ENCODE measurements around the gene VWA3B.
A peak's percentile ranks its signal among the peaks of the same experiment; 100 is the strongest.

Gene VWA3B

DNA sequence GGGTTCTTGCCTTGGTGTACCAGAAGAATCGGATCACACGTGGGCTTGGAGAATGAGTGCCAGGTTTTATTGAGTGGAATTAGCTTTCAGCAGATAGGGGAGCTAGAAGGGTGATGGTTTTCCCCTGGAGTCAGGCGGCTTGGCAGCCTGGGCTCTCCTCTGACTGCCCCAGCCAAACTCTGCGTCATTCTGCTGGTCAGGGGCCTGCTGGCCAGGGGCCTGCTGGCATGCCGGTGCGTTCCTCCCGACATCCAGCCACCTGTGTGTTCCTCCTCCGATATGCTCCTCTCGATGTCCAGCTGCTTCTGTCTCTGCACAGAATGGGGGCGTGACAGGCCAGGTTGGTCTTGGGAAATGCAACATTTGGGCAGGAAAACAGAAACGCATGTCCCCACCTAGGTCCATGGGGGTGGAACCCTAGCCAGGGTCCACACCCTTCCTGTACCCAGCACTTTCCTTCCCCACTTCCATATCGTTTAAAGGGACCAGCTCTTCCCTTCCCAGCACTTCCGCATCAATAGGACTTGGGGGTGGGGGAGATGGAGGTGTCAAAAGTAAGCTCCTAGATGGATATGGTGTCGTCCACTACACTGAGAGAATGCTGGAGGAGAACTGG, 85.3 kb downstream of the VWA3B start:
- DNase-seq (ENCODE audit: low spot score) = no peak

DNA sequence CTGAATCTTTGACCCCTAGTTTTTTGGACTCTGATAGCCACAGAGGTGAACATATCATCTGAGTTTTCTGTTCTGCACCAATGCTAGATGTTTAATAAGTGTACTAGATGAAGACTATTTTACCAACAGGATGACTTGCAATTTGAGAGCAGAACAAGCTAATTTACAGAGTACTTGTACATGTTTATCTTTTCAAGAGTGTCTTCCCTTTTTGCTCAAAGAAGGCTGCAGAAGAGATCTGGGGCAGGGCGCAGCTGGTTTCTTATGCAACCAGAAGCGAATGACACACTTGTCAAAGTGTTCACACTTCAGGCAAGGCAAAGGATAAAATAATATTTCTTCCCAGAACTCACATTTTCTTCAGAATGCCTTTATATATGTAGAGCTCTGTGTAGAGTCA, 86.0 kb downstream of the VWA3B start:
- no peak for DNase-seq (ENCODE audit: low spot score)

DNA sequence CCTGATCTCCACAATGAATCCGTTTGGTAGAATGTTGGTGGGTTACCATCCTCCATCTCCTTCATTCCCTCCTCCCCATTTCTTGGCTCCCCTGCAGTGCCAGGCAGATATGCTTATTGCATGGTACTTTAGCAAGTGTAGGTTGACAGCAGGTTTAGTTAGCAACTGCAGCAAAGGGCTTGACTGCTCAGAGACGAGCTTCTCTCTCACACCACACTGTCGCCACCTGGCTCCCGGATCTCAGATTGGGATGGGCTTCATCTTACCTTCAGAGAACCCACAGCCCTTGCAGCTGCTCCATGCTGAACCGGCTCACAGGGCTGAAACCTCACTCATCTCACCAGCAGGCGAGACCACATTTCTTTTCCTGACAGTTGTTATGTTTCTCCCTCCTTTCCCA, 88.8 kb downstream of the VWA3B start:
- no peak for DNase-seq (ENCODE audit: low spot score)

DNA sequence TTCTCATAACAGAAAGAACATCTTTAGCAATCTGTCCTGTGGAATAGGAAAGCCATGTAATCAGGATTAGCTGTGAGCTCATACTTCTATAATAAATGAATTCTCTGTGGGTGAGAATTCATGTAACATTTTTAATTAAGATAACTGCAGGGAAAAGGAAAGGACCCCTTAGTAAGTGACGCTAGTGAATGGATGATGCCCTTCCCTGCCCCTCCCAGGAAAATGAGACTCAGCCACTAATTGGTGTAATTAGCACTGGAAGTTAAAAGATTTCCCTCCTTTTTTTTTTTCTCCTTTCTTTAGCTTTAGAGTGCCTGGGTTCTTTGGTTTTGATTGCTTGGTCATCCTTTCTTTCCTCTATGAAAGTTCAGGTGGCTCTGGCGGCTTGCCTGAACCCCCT, 90.3 kb downstream of the VWA3B start:
- no peak for DNase-seq (ENCODE audit: low spot score)

DNA sequence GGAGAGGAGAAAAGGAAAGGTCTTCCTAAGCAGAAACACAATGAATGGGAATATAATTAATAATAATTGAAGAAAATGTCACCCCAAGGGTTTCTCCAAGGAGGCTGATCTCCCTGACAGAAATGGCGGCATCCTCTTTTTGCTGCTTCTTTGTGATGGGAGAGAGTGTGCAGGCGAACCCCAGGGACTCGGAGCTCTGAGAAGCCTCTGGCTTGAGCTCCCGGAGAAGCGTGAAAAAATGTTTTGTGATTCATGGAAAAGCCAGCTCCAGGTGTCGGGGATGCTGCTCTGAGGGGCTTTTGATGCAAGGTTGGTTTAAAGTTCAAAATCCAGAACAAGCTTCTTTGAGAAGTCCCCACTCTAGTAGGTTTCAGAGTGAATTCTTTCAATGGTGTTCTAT, 91.0 kb downstream of the VWA3B start:
- DNase-seq (ENCODE audit: low spot score) = no peak

DNA sequence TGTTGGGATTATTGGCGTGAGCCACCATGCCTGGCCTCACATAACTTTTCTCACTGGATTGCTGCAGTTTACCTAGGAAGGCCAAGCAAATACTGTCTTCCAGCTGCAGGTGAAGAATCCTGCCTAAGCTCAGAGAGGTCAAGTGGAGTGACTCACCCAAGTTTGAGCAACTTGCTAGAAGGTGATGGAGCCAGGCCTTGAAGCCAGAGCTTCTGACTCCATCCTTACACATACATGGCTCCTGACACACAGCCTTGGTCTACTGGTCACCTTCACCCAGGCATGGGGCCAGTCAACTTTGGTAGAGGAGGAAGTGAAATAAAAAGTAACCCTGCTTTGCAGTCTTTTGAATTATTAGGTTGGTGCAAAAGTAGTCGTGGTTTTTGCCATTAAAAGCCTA, 93.5 kb downstream of the VWA3B start:
- peak; percentile 5 for DNase-seq (ENCODE audit: low spot score)

DNA sequence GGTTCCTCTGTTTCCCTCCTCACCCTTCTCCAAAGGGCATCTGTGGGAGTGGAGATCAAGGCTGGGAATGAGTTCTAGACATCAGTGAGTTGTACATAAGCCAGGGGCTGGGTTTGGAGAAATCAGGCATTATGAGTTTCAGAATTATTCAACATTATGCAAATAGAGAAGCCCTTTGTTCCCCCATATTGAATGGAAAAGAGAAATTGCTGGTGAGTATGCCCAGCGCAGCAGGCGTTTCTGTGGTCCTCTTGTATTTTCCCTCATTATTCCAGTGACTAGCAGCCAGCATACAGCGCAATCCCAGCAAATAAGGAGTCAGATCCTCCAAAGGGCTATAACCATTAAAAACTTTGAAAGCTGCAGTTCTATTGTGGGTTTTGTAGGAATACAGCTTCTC, 94.4 kb downstream of the VWA3B start:
- no peak for DNase-seq (ENCODE audit: low spot score)

DNA sequence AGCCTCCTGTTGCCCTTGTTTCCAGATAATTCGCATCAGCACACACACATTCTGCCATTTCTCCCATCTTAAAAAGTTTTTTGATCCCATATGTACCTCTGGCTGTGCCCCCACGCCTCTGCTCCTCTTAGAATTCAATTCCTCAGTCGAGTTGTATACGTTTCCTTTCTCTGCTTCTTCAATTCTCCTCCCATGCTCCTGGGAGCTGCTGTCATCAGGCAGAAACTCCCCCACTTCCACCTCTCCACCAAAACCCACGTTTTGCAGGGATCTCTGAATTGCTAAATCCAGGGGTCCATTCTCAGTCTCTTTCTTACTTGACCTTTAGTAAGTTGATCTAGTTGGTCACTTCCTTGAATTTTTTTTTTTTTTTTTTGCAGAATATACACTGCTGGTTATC, 98.8 kb downstream of the VWA3B start:
- DNase-seq (ENCODE audit: low spot score) = no peak

DNA sequence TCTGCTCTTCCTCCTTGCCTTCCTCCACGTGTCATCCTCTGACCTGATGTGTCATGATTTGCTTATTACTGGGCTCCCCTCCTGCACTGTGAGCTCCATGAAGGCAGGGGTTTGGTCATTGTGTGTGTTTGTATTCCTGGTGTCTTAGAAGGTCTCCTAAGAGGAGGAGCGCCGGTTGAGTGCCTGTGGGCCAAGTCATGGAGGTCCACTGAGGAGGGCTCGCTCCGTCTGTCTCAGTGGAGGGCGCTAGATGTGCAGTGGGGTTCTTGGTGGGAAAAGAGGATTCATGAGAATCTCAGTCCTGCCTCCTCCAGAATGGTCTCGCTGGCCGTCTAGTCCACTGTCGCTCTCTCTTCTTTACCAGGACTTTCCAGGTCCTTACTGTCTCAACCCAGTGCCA, 100.2 kb downstream of the VWA3B start:
- no peak for DNase-seq (ENCODE audit: low spot score)

DNA sequence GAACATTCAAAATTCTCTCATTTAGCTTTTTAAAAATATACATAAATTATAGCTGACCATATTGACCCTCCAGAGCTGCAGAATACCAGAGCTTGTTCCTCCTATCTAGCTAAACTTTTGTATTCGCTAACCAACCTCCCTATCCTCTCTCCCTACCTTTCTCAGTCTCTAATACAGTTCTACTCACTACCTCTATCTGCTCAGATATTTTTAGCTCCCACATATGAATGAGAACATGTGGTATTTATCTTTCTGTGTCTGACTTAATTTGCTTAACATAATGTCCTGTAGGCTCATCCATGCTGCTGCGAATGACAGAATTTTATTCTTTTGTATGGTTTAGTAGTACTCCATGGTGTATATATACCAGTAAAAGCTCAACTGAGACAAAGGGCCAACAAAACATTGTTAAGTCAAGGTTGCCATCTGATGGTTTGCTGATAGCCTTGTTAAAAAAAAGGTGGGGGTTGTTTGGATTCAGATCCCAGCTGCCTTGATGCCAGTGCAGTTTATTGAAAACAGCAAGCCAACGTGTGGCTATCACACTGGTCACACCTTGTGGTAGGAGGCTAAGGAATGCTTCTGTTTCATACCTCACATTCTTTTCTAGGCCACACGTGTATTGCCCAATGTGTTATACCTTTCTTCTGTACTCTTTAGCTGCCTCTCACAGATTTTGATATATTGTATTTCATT, 101.5 kb downstream of the VWA3B start:
- no peak for DNase-seq (ENCODE audit: low spot score)

DNA sequence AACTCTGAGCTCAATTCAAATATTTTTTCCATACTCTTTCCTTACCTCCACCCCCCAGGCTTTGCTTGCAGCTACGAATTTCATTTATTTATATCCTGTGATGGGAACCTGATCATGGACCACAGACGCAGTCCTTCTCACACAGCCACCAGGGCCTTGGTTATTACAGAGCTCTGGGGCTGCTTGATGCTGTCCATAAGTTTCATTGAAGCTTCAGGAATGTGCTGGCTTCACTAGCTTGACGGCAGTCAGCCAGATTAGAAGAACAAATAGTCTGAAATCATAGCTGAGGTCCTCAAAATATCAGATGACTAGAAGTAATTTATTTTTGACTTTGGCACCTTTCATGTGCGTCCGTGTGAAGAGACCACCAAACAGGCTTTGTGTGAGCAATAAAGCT, 104.9 kb downstream of the VWA3B start:
- no peak for DNase-seq (ENCODE audit: low spot score)

DNA sequence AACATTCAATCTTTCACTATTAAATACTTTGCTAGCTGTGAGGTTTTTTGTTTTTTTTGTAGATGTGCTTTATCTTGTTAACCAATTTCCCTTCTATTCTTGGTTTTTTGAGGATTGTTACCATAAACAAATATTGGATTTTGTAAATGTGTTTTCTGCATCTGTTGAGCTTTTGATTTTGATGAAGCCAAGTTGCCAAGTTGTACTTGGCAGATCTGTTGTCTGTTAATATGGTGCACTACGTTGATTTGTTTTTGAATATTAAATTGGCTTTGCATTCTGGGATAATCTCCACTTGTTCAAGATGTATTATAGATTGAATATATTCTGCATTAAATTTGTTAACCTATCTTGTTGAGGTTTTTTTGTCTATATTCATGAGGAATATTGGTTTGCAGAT, 114.6 kb downstream of the VWA3B start:
- DNase-seq (ENCODE audit: low spot score) = no peak

DNA sequence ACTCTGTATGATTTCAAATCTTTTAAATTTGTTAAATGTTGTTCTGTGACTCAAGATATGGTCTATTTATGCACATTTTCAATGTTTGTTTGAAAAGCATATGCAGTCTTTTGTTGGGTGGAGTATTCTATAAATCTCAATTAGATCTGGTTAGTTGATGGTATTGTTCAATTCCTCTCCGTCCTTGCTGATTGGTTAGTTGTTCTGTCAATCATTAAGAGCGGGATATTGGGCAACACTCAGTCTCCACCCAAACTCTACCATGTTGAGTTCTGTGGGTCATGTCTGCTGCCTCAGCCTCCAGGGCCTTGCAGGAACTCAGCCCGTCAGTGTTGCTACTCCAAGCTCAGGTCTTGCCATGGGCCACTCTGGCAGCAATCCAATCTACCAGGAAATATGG, 118.9 kb downstream of the VWA3B start:
- no peak for DNase-seq (ENCODE audit: low spot score)

DNA sequence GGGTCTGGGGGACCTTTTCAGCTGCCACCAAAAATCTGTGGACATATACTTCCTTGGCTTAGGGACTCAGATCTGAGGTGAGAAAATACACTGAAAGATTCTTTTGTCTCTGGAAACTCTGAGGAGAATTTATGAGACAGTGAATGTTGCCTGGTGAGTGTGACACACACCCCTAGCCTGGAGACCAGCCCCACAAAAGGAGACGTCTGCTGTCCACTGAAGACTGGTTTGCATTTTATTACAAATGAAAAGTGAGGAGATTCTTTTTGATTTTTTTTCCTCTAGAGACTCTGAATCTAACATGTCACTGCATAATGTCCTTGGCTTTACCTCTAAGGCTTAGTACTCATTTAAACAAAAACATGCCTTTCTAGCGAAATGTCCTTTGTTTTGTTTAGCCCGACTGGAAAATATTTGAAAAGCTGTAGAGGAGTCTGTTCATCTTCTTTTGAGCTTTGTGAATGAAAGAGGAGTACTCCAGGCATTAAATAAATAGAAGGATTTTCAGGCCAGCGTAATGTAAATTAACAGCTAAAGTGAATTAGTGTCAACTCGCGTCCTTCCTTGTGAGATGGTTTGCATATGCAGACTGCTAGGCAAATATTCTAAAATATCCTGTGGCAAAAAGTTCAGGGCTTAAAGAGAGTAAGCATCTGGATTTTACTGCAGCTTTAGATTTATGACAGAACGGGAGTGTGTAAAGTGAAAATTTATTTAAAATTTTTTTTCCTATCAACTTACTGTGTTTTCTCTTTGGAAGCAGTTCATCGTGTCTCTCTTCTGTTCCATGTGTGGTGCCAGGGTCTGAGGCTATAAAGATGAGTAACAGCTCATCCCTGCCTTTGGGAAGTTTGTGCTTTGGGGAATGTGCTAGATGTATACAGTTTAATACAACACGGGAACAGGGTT, 125.4 kb downstream of the VWA3B start:
- DNase-seq (ENCODE audit: low spot score) = no peak

DNA sequence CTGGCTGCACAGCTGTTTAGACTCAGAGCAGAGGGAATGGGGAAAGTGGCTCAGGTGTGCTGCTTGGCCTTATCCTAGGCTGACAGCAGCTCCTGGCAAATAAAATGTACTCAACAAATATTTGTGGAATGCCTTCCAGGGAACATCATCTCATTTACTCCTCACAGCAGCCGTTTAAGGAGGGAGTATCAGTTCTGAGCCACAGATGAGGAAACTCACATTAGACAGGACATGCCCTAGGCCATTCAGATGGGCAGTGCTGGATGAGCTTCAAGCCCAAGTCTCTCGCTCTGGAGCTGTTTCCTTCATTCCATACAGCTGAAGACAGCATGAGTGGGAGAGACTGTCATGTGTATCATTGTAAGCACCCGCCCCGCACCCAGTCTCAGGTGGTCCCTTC, 129.6 kb downstream of the VWA3B start:
- no peak for DNase-seq (ENCODE audit: low spot score)

DNA sequence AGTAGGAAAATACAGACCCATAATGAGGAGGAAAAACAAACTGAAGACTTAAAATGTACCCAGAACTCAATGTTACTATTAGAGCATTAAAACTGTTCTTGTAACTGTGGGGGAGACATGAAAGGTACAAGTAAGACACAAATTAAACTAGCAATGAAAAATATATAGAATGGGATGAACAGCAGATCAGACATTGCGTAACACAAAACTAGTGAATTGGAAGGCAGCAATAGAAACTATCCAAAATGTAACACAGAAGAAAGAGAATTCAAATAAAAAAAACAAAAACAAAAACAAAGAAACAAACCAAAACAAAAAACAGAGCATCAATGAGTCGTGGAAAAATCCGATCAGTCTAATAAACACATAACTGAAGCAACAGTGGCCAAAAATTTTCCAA, 132.2 kb downstream of the VWA3B start:
- no peak for DNase-seq (ENCODE audit: low spot score)

DNA sequence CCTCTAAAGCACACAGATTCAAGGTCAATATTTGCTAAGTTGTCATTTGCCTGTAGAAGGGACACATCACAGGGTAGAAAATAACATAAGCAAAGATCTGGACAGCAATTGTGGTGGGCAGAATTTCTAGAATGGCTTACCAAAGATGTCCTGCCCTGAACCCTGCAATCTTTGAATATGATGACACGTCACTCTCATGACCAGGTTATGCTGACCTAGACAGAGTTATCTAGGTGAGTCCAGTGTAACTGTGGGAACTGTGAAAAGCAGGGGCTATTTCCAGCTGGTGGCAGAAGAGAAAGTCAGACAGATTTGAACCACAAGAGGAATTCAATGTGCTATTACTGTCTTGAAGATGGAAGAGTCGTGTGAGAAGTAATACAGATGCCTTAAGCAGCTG, 147.0 kb downstream of the VWA3B start:
- no peak for DNase-seq (ENCODE audit: low spot score)

DNA sequence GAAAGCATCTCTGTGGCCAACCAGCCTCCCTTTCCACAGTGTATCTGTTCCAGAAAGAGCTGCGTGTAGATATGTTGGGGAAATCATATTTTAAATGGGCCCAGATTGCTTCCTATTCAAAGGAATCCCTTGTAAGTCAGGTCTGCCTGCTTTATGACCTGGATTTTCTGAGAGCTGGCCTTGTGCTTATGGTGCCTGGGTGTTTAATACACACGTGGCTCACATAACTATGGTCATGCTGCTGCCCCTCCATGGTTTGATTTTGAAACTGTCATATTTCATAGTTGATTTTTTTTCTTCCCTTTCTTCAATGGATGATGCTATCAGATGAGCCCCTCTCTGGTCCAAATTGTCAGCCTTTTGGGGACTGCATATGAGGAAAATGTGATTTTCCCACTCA, 147.8 kb downstream of the VWA3B start:
- DNase-seq (ENCODE audit: low spot score) = no peak

DNA sequence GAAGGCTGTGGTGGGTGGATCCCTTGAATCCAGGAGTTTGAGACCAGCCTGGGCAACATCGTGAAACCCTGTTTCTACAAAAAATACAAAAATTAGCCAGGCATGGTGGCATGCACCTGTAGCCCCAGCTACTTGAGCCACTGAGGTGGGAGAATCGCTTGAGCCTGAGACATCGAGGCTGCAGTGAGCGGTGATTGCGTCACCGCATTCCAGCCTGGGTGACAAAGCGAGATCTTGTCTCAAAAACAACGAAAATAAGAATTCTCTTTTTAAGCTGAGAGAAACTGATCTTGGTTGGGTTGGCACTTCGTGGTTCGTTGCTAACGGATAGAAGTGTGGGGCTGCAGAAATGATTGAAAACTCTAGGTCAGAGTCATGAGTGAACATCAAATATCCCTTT, 150.0 kb downstream of the VWA3B start:
- DNase-seq (ENCODE audit: low spot score) = no peak

DNA sequence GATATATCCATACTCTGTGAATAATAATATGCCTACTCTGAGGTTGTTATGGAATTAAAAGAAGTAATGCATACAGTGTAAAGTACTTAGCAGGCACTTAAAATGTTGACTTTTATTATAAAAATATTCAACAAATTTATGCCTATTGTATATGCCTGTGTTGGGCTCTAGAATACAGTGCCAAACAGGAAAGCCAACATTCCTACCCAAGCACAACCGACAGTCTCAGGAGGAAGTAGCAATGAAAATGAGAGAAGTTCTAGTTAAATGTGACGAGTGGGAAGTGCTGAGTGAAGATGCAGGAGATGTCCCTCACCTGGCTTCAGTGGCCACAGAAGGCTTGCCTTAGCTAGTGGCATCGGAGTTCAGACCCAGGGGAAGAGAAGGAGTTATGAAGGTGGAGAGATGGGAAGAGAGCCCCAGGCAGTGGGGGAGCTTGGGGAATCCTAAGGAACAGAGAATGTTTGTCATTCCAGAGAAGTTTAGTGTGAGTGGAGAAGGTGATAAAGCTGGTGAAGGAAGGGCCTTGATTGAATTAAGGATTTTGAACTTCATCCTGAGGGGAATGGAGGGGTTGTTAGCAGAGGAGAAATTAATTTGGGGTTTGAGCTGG, 153.9 kb downstream of the VWA3B start:
- no peak for DNase-seq (ENCODE audit: low spot score)

DNA sequence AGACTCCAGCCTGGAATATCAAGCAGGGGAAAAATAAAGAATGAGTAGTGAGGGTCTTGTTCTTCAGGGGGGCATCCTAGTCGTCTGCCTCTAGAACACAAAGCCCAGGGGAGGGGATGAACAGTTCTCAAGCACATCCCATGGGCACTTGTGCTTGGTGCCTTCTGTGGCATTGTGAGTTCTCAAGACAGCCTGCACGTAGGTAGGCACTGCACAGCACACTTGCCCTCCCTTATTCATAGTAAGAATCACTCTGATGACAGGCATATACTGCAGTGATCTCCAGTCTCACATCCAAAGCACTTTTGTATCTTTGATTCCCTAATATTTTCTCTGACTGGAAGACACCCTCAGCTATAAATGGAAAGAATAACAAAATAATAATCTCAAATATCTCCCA, 154.6 kb downstream of the VWA3B start:
- no peak for DNase-seq (ENCODE audit: low spot score)

DNA sequence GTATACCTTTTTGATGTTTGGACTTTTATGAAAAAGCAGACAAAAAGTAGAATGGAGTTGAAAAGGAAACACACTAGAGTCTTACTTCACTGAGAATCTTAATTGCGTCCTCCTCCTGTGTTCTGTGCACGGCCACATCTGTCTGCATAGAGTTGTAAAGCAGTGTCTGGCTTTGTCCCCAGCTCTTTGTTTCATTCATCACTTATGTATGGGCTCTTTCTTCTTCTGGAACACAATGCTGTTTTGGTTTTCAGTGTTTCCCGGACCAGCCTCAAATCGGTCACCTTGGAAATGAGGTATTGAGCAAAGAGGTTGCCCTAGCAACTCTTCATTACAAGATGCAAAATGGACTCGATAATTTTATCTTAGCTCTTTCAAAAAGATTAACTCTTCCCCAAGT, 155.0 kb downstream of the VWA3B start:
- DNase-seq (ENCODE audit: low spot score) = no peak

DNA sequence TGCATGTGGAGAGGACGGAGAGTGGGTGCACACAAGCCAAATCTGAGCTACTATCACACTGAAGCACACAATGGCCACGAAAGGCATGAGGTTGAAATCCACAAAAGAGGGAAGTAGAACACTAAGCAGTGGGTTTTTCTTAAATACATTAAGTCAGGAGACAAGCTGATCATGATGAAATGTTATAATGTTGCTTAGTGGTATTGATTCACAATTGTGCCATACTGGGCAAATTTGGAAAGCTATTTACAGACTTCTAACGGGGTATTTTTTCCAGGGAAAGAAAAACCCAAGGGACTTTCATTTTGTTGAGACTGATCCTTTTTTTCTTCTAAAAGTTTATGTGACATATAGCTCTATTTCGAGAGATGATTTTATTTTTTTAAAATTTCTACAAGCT, 158.5 kb downstream of the VWA3B start:
- DNase-seq (ENCODE audit: low spot score) = no peak
